Measurements from ENCODE around the gene PWP1.
"Not testable (repeated sequence)": the region's sequence is repeated elsewhere in the genome, so short reads cannot be mapped to it uniquely, and the experiment has no call there.

PWP1 gene

DNA sequence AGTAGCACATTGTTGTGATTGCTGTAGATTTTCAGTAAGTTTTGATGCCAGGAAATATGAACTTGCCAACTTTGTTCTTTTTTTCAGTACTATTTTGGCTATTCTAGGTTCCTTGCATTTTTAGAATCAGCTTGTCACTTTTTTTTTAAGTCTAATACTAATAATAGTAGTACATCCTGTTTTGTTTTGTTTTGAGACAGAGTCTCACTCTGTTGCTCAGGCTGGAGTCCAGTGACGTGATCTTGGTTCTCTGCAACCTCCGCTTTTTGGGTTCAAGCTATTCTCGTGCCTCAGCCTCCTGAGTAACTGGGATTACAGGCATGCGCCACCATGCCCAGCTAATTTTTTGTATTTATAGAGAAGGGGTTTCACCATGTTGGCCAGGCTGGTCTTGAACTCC is 16.5 kb downstream of the PWP1 start:
- Histone ChIP-seq H3K9me3 (ENCODE audit: control insufficient read depth in 2 of 2, low read length in 2 of 2) (peaks cover 0 to 5% of the 10 kb centered on the region in 2 donors), H3K4me1 (ENCODE audit: control insufficient read depth, insufficient read depth, low read length) (no peaks in the 10 kb centered on the region), H3K27me3 (ENCODE audit: control insufficient read depth in 1 of 2, insufficient read depth in 2 of 2, low read length in 2 of 2) (no peaks in the 10 kb centered on the region), H3K36me3 (ENCODE audit: control insufficient read depth in 2 of 2, insufficient read depth in 2 of 2, low read length in 2 of 2) (peaks cover 55 to 60% of the 10 kb centered on the region in 2 donors), H3K4me3 (ENCODE audit: low read length in 2 of 2) (no peak overlapping the region), H3K27ac (ENCODE audit: low read length) (no peak overlapping the region), H3K9ac (ENCODE audit: low read length in 2 of 2) (no peak overlapping the region)

DNA sequence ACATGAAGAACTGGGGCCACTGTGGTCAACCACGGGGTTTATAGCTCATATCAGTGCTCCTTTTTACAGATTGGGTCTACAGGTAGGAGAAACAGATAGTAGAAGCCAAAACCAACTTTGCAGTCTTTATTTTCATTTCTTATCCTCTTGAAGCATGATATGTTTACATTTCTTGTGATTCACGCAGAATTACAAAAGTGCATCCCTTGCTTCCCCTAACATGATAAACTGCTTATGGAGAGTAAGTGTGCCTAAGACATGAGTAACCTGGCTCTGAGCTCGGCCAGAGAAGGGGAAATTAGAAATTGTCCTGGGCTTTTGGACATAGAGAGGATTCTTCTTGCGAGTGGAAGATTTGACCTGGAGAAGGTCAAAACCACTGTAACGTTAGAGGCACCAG is 18.4 kb downstream of the PWP1 start:
- no peak overlapping the region for H3K27ac ChIP-seq (ENCODE audit: low read length)

DNA sequence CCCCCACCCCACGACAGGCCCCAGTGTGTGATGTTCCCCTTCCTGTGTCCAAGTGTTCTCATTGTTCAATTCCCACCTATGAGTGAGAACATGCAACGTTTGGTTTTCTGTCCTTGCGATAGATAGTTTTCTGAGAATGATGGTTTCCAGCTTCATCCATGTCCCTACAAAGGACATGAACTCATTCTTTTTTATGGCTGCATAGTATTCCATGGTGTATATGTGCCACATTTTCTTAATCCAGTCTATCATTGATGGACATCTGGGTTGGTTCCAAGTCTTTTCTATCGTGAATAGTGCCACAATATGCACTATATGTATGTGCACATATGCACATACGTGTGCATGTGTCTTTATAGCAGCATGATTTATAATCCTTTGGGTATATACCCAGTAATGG is 19.9 kb downstream of the PWP1 start:
- not testable (repeated sequence) for H3K27me3 ChIP-seq (ENCODE audit: control insufficient read depth in 1 of 2, insufficient read depth in 2 of 2, low read length in 2 of 2); H3K4me3 ChIP-seq (ENCODE audit: low read length in 2 of 2); H3K27ac ChIP-seq (ENCODE audit: low read length); H3K4me1 ChIP-seq (ENCODE audit: control insufficient read depth, insufficient read depth, low read length); H3K9me3 ChIP-seq (ENCODE audit: control insufficient read depth in 2 of 2, low read length in 2 of 2); H3K9ac ChIP-seq (ENCODE audit: low read length in 2 of 2)
- peaks cover 41 to 51% of the 10 kb centered on the region in 2 donors for H3K36me3 ChIP-seq (ENCODE audit: control insufficient read depth in 2 of 2, insufficient read depth in 2 of 2, low read length in 2 of 2)

More for the DNA sequence above, 18.4 kb downstream of the PWP1 start:
- Histone ChIP-seq H3K36me3 (ENCODE audit: control insufficient read depth in 2 of 2, insufficient read depth in 2 of 2, low read length in 2 of 2) (peaks cover 51 to 58% of the 10 kb centered on the region in 2 donors), H3K27me3 (ENCODE audit: control insufficient read depth in 1 of 2, insufficient read depth in 2 of 2, low read length in 2 of 2) (no peaks in the 10 kb centered on the region), H3K4me1 (ENCODE audit: control insufficient read depth, insufficient read depth, low read length) (no peaks in the 10 kb centered on the region), H3K9ac (ENCODE audit: low read length in 2 of 2) (no peak overlapping the region), H3K4me3 (ENCODE audit: low read length in 2 of 2) (no peak overlapping the region), H3K9me3 (ENCODE audit: control insufficient read depth in 2 of 2, low read length in 2 of 2) (peaks cover 0 to 5% of the 10 kb centered on the region in 2 donors)

DNA sequence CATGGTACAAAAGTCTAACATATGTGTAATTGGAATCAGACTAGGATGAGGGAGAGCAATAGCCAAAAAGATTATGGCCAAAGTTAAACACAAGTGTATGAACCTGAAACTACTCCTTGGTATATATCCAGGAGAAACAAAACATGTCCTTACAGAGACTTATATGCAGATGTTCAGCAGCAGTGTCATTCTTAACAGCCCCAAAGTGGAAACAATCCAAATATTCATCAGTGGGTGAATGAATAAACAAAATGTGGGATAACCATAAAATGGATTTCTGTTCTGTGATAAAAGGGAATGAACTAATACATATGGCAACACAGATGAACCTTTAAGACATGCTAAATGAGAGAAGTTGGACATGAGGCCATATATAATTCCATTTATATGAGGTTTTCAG is 30.2 kb downstream of the PWP1 start:
- H3K4me1 ChIP-seq (ENCODE audit: control insufficient read depth, insufficient read depth, low read length): no peaks in the 10 kb centered on the region
- no peaks in the 10 kb centered on the region for H3K27me3 ChIP-seq (ENCODE audit: control insufficient read depth in 1 of 2, insufficient read depth in 2 of 2, low read length in 2 of 2)
- H3K4me3 ChIP-seq (ENCODE audit: low read length in 2 of 2): no peak overlapping the region
- no peaks in the 10 kb centered on the region for H3K9me3 ChIP-seq (ENCODE audit: control insufficient read depth in 2 of 2, low read length in 2 of 2)
- peaks cover 26 to 31% of the 10 kb centered on the region in 2 donors for H3K36me3 ChIP-seq (ENCODE audit: control insufficient read depth in 2 of 2, insufficient read depth in 2 of 2, low read length in 2 of 2)
- H3K27ac ChIP-seq (ENCODE audit: low read length): no peak overlapping the region
- H3K9ac ChIP-seq (ENCODE audit: low read length in 2 of 2): no peak overlapping the region

DNA sequence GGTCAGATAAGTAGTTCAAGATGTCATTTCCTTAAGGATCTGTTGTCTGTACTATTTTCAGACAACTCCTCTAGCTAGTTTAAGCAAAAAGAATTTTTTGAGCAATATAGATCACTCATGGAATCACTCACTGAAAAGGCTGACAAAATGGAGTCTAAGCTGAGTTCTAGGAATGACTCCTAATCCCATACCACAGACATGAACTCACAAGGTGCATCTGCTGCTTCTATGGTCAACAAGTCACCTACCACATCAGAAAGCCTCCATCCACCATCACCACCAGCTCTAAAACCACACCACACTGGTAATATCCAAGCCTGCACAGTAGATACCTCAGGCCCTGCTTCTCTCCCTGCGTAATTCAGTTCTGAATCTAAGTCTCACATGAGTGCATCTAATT is 33.0 kb downstream of the PWP1 start:
- H3K4me3 ChIP-seq (ENCODE audit: low read length in 2 of 2): no peak overlapping the region
- H3K27ac ChIP-seq (ENCODE audit: low read length): no peak overlapping the region
- peaks cover 8 to 12% of the 10 kb centered on the region in 2 donors for H3K36me3 ChIP-seq (ENCODE audit: control insufficient read depth in 2 of 2, insufficient read depth in 2 of 2, low read length in 2 of 2)
- H3K9ac ChIP-seq (ENCODE audit: low read length in 2 of 2): no peak overlapping the region
- H3K4me1 ChIP-seq (ENCODE audit: control insufficient read depth, insufficient read depth, low read length): no peaks in the 10 kb centered on the region
- no peaks in the 10 kb centered on the region for H3K27me3 ChIP-seq (ENCODE audit: control insufficient read depth in 1 of 2, insufficient read depth in 2 of 2, low read length in 2 of 2)
- no peaks in the 10 kb centered on the region for H3K9me3 ChIP-seq (ENCODE audit: control insufficient read depth in 2 of 2, low read length in 2 of 2)

DNA sequence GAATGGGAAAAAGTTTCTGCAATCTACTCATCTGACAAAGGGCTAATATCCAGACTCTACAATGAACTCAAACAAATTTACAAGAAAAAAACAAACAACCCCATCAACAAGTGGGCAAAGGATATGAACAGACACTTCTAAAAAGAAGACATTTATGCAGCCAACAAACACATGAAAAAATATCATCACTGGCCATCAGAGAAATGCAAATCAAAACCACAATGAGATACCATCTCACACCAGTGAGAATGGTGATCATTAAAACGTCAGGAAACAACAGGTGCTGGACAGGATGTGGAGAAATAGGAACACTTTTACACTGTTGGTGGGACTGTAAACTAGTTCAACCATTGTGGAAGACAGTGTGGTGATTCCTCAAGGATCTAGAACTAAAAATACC is 41.7 kb downstream of the PWP1 start:
- not testable (repeated sequence) for H3K4me3 ChIP-seq (ENCODE audit: low read length in 2 of 2); H3K27ac ChIP-seq (ENCODE audit: low read length); H3K36me3 ChIP-seq (ENCODE audit: control insufficient read depth in 2 of 2, insufficient read depth in 2 of 2, low read length in 2 of 2); H3K4me1 ChIP-seq (ENCODE audit: control insufficient read depth, insufficient read depth, low read length); H3K27me3 ChIP-seq (ENCODE audit: control insufficient read depth in 1 of 2, insufficient read depth in 2 of 2, low read length in 2 of 2); H3K9me3 ChIP-seq (ENCODE audit: control insufficient read depth in 2 of 2, low read length in 2 of 2); H3K9ac ChIP-seq (ENCODE audit: low read length in 2 of 2)

DNA sequence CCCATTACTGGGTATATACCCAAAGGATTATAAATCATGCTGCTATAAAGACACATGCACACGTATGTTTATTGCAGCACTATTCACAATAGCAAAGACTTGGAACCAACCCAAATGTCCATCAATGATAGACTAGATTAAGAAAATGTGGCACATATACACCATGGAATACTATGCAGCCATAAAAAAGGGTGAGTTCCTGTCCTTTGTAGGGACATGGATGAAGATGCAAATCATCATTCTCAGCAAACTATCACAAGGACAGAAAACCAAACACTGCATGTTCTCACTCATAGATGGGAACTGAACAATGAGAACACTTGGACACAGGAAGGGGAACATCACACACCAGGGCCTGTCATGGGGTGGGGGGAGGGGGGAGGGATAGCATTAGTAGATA is 42.1 kb downstream of the PWP1 start:
- not testable (repeated sequence) for H3K9me3 ChIP-seq (ENCODE audit: control insufficient read depth in 2 of 2, low read length in 2 of 2); H3K36me3 ChIP-seq (ENCODE audit: control insufficient read depth in 2 of 2, insufficient read depth in 2 of 2, low read length in 2 of 2); H3K4me3 ChIP-seq (ENCODE audit: low read length in 2 of 2); H3K27ac ChIP-seq (ENCODE audit: low read length); H3K27me3 ChIP-seq (ENCODE audit: control insufficient read depth in 1 of 2, insufficient read depth in 2 of 2, low read length in 2 of 2); H3K4me1 ChIP-seq (ENCODE audit: control insufficient read depth, insufficient read depth, low read length); H3K9ac ChIP-seq (ENCODE audit: low read length in 2 of 2)

DNA sequence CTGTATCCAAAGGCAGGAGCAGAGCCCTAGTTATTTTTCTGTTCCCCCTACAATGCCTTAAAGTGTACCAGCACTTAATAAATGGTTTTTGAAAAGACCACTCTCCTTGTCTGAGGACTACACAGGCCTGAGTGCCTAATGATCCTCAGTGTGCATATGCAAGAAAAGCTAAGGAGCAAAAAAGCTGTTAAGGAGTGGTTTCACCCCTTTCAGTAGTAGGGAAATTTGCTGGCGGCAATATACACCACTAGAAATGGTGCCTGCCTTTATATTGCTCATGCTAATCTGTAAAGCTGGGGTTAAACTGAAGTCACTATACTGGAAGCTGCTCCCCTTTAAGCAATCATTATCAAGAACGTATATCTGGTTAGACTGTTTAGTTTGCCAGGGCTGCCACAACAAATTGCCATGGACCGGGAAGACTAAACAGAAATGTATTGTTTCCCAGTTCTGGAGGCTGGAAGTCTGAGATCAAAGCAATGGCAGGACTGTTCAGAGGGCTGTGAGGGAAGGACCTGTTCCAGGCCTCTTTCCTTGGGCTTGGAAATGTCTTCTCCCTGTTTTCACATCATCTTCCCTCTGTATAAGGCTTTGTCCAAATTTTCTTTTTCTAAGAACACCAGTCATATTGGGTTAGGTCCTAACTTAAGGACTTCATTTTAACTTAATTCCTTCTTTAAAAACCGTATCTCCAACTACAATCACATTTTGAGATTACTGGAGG is 45.2 kb downstream of the PWP1 start:
- no peak overlapping the region for H3K9ac ChIP-seq (ENCODE audit: low read length in 2 of 2)
- H3K36me3 ChIP-seq (ENCODE audit: control insufficient read depth in 2 of 2, insufficient read depth in 2 of 2, low read length in 2 of 2): peaks cover 15 to 17% of the 10 kb centered on the region in 2 donors
- H3K4me1 ChIP-seq (ENCODE audit: control insufficient read depth, insufficient read depth, low read length): no peaks in the 10 kb centered on the region
- H3K4me3 ChIP-seq (ENCODE audit: low read length in 2 of 2): no peak overlapping the region
- no peaks in the 10 kb centered on the region for H3K9me3 ChIP-seq (ENCODE audit: control insufficient read depth in 2 of 2, low read length in 2 of 2)
- H3K27ac ChIP-seq (ENCODE audit: low read length): no peak overlapping the region
- H3K27me3 ChIP-seq (ENCODE audit: control insufficient read depth in 1 of 2, insufficient read depth in 2 of 2, low read length in 2 of 2): no peaks in the 10 kb centered on the region

DNA sequence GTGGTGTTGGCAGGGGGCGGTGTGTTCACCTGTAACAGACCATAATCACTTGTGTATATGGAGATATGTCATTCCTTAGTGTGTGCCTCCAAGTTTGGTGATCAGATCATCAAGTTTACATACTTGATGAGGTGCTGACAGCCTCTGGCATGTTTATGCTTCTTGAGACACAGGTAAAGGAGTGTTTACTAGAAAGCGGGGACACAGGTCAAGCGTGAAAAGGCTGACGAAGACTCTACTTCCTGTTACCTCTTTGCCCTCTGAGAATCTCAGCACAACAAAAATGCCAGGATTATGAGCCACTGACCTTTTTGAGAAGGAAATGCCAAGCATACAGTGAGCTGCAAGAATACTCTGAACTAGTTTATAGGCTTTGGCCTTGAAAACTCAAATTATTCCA is 45.8 kb downstream of the PWP1 start:
- no peaks in the 10 kb centered on the region for H3K4me1 ChIP-seq (ENCODE audit: control insufficient read depth, insufficient read depth, low read length)
- peaks cover 21 to 22% of the 10 kb centered on the region in 2 donors for H3K36me3 ChIP-seq (ENCODE audit: control insufficient read depth in 2 of 2, insufficient read depth in 2 of 2, low read length in 2 of 2)
- H3K4me3 ChIP-seq (ENCODE audit: low read length in 2 of 2): no peak overlapping the region
- H3K27ac ChIP-seq (ENCODE audit: low read length): no peak overlapping the region
- H3K27me3 ChIP-seq (ENCODE audit: control insufficient read depth in 1 of 2, insufficient read depth in 2 of 2, low read length in 2 of 2): no peaks in the 10 kb centered on the region
- no peaks in the 10 kb centered on the region for H3K9me3 ChIP-seq (ENCODE audit: control insufficient read depth in 2 of 2, low read length in 2 of 2)
- H3K9ac ChIP-seq (ENCODE audit: low read length in 2 of 2): no peak overlapping the region

DNA sequence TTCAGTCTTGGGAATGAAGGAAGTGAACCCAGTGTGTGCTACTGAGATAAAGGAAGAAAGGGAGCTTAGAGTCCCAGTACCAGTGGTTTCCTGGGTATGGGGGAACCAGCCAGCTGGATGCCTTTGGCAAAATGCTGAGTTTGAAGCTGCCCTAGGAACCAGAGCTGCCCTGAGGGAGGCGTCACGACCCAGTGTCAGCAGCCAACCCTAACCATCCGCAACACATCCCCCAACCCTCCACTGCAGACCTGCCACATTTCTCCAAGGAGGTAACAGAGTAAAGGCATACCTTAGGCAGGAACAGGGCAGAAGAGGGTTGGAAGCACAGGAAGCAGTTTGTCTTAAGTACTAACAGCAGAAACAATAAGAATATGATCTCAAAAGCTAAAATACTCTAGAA is 46.8 kb downstream of the PWP1 start:
- Histone ChIP-seq H3K4me3 (ENCODE audit: low read length in 2 of 2) (no peak overlapping the region), H3K36me3 (ENCODE audit: control insufficient read depth in 2 of 2, insufficient read depth in 2 of 2, low read length in 2 of 2) (peaks cover 29 to 30% of the 10 kb centered on the region in 2 donors), H3K9me3 (ENCODE audit: control insufficient read depth in 2 of 2, low read length in 2 of 2) (no peaks in the 10 kb centered on the region), H3K9ac (ENCODE audit: low read length in 2 of 2) (no peak overlapping the region), H3K27ac (ENCODE audit: low read length) (no peak overlapping the region), H3K4me1 (ENCODE audit: control insufficient read depth, insufficient read depth, low read length) (no peaks in the 10 kb centered on the region), H3K27me3 (ENCODE audit: control insufficient read depth in 1 of 2, insufficient read depth in 2 of 2, low read length in 2 of 2) (no peaks in the 10 kb centered on the region)

DNA sequence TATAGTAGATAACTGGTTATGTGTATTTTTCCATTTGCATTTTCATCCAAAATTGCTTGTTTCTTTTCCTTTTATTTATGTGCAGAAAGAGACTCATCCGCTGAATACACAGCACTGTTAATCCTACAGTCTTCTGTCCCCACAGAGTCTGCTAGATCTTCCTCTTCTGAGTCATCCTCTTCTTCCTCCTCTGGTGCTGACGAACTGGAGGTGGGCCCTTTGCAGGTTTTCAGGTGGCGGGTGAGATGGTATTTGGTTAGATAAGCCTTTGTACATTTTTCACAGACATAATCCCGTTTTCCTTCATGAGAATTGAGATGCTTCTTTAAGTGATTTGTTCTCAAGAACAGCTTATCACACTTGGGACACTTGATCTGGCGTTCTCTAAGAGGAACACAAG is 48.5 kb downstream of the PWP1 start:
- Histone ChIP-seq H3K9me3 (ENCODE audit: control insufficient read depth in 2 of 2, low read length in 2 of 2) (no peaks in the 10 kb centered on the region), H3K27me3 (ENCODE audit: control insufficient read depth in 1 of 2, insufficient read depth in 2 of 2, low read length in 2 of 2) (no peaks in the 10 kb centered on the region), H3K9ac (ENCODE audit: low read length in 2 of 2) (no peak overlapping the region), H3K4me3 (ENCODE audit: low read length in 2 of 2) (no peak overlapping the region), H3K4me1 (ENCODE audit: control insufficient read depth, insufficient read depth, low read length) (no peaks in the 10 kb centered on the region), H3K36me3 (ENCODE audit: control insufficient read depth in 2 of 2, insufficient read depth in 2 of 2, low read length in 2 of 2) (peaks cover 46 to 47% of the 10 kb centered on the region in 2 donors), H3K27ac (ENCODE audit: low read length) (no peak overlapping the region)

All from stomach smooth muscle (tissue), 2 donors.